Neural progenitor cell (in vitro differentiated cells): ENCODE results near the gene IGSF6. TPM values are rescaled to one million over a fixed set of nuclear protein-coding genes. Genes with fewer than 3 reads are reported as not detected.
"Not testable (repeated sequence)": the region's sequence is repeated elsewhere in the genome, so short reads cannot be mapped to it uniquely, and the experiment has no call there.

Source experiments
- DNase-seq: peaks from one replicate; pipeline ENCODE4 v3.0.0-alpha.2; 2016; ENCODE audit warnings: low spot score
- H2AFZ ChIP-seq: fragments of 200-600 bp; sonication (generic); replicated peaks from 2 replicates; pipeline ENCODE4 v1.6.1; 2016; ENCODE audit warnings: antibody characterized with exemption
- H3F3A ChIP-seq: fragments of 200-600 bp; sonication (generic); 2 replicates; pipeline ENCODE4 v1.6.1; 2016; ENCODE audit warnings: antibody characterized with exemption, low read depth
- H3K27ac ChIP-seq: fragments of 200-600 bp; sonication (generic); 2 replicates; pipeline ENCODE4 v1.5.1; 2016; ENCODE audit warnings: mild to moderate bottlenecking
- H3K27me3 ChIP-seq: fragments of 200-600 bp; sonication (generic); 2 replicates; pipeline ENCODE4 v1.6.1; 2016; ENCODE audit warnings: mild to moderate bottlenecking, moderate library complexity
- H3K36me3 ChIP-seq: fragments of 200-600 bp; sonication (generic); 2 replicates; pipeline ENCODE4 v1.5.1; 2016
- H3K4me1 ChIP-seq: fragments of 200-600 bp; sonication (generic); 2 replicates; pipeline ENCODE4 v1.6.1; 2016; ENCODE audit warnings: mixed run types
- H3K4me2 ChIP-seq: fragments of 200-600 bp; sonication (generic); 2 replicates; pipeline ENCODE4 v1.6.1; 2016
- H3K4me3 ChIP-seq: fragments of 200-600 bp; sonication (generic); 2 replicates; pipeline ENCODE4 v1.5.1; 2016
- H3K79me2 ChIP-seq: fragments of 200-600 bp; sonication (generic); 2 replicates; pipeline ENCODE4 v1.6.1; 2016; ENCODE audit warnings: low read depth
- H3K9ac ChIP-seq: fragments of 200-600 bp; sonication (generic); 2 replicates; pipeline ENCODE4 v1.6.1; 2016
- H3K9me3 ChIP-seq: fragments of 200-600 bp; sonication (generic); 2 replicates; pipeline ENCODE4 v1.5.1; 2016; ENCODE audit warnings: low read depth
- H4K20me1 ChIP-seq: fragments of 200-600 bp; sonication (generic); 2 replicates; pipeline ENCODE4 v1.6.1; 2016; ENCODE audit warnings: low read depth
- H3K27ac Mint-ChIP-seq: 3 replicates; pipeline ENCODE4 v1.8.0; 2021; ENCODE audit warnings: mixed read lengths
- H3K27me3 Mint-ChIP-seq: 2 replicates; pipeline ENCODE4 v1.8.0; 2022; ENCODE audit warnings: low read depth, mild to moderate bottlenecking, inconsistent platforms, moderate library complexity, mixed read lengths; ENCODE audit not compliant: insufficient read depth
- H3K36me3 Mint-ChIP-seq: 3 replicates; pipeline ENCODE4 v1.8.0; 2021; ENCODE audit warnings: mixed read lengths
- H3K4me1 Mint-ChIP-seq: 3 replicates; pipeline ENCODE4 v1.8.0; 2021; ENCODE audit warnings: mixed read lengths
- H3K4me3 Mint-ChIP-seq: 3 replicates; pipeline ENCODE4 v1.8.0; 2021; ENCODE audit warnings: mild to moderate bottlenecking, moderate library complexity, mixed read lengths
- H3K9me3 Mint-ChIP-seq: 3 replicates; pipeline ENCODE4 v1.8.0; 2020; ENCODE audit warnings: mixed read lengths
- EZH2 ChIP-seq: fragments of 200-600 bp; sonication (generic); IDR thresholded peaks from 2 replicates; pipeline ENCODE4 v1.6.1; 2017; ENCODE audit warnings: antibody characterized with exemption, mild to moderate bottlenecking, moderate library complexity
- EZH2phosphoT487 ChIP-seq: fragments of 200-600 bp; sonication (generic); IDR thresholded peaks from 2 replicates; pipeline ENCODE4 v1.6.1; 2017; ENCODE audit warnings: antibody characterized with exemption
- total RNA-seq: library from RNA; depleted of rRNA; stranded (reverse); fragments of >200 nt; gene quantifications from 2 replicates; pipeline ENCODE4 v1.2.3, GENCODE V29; 2015; ENCODE audit warnings: low replicate concordance
- TF ChIP-seq, protein P1 (sequence below): fragments of 200-600 bp; sonication (generic); IDR thresholded peaks from 2 replicates; pipeline ENCODE4 v1.5.1; 2017; ENCODE audit warnings: antibody characterized with exemption, mild to moderate bottlenecking

The IGSF6 gene
- total RNA-seq, 1 donor from 2014 or later, result not detected

GRCh38 chr16:21685034-21685455 lies 32.6 kb upstream of the IGSF6 start:
- Histone ChIP-seq H3K27ac (no peak overlapping the region), H3K79me2 (no peaks in the 10 kb centered on the region), H3F3A (no peaks in the 10 kb centered on the region), H4K20me1 (peaks cover 6% of the 10 kb centered on the region), H3K36me3 (no peaks in the 10 kb centered on the region), H3K4me3 (no peak overlapping the region), H3K4me2 (no peak overlapping the region), H3K9me3 (no peaks in the 10 kb centered on the region), H3K27me3 (no peaks in the 10 kb centered on the region), H3K4me1 (no peaks in the 10 kb centered on the region), H3K9ac (no peak overlapping the region), H2AFZ (no peak overlapping the region)
- no peaks in the 10 kb centered on the region for H3K9me3 Mint-ChIP-seq
- no peaks in the 10 kb centered on the region for H3K36me3 Mint-ChIP-seq
- peak; percentile 79 for DNase-seq
- H3K4me3 Mint-ChIP-seq, result no peak overlapping the region
- no peak overlapping the region for H3K27ac Mint-ChIP-seq
- no peak for TF ChIP-seq EZH2
- no peaks in the 10 kb centered on the region for H3K4me1 Mint-ChIP-seq
- peaks cover 13% of the 10 kb centered on the region for H3K27me3 Mint-ChIP-seq

GRCh38 chr16:21684199-21684598 lies 31.8 kb upstream of the IGSF6 start:
- TF ChIP-seq EZH2, result no peak
- TF ChIP-seq, protein P1, sequence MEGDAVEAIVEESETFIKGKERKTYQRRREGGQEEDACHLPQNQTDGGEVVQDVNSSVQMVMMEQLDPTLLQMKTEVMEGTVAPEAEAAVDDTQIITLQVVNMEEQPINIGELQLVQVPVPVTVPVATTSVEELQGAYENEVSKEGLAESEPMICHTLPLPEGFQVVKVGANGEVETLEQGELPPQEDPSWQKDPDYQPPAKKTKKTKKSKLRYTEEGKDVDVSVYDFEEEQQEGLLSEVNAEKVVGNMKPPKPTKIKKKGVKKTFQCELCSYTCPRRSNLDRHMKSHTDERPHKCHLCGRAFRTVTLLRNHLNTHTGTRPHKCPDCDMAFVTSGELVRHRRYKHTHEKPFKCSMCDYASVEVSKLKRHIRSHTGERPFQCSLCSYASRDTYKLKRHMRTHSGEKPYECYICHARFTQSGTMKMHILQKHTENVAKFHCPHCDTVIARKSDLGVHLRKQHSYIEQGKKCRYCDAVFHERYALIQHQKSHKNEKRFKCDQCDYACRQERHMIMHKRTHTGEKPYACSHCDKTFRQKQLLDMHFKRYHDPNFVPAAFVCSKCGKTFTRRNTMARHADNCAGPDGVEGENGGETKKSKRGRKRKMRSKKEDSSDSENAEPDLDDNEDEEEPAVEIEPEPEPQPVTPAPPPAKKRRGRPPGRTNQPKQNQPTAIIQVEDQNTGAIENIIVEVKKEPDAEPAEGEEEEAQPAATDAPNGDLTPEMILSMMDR, result peak; percentile 67
- H3F3A ChIP-seq, result no peaks in the 10 kb centered on the region
- H3K36me3 Mint-ChIP-seq, result no peaks in the 10 kb centered on the region
- H3K36me3 ChIP-seq, result no peaks in the 10 kb centered on the region
- H3K27ac Mint-ChIP-seq, result no peak overlapping the region
- H3K27me3 ChIP-seq, result no peaks in the 10 kb centered on the region
- H3K4me1 ChIP-seq, result no peaks in the 10 kb centered on the region
- H3K9ac ChIP-seq, result no peak overlapping the region
- peaks cover 6% of the 10 kb centered on the region for H4K20me1 ChIP-seq
- H3K4me3 ChIP-seq, result no peak overlapping the region
- no peaks in the 10 kb centered on the region for H3K4me1 Mint-ChIP-seq
- H3K27ac ChIP-seq, result no peak overlapping the region
- no peaks in the 10 kb centered on the region for H3K79me2 ChIP-seq
- no peak overlapping the region for H2AFZ ChIP-seq
- no peak overlapping the region for H3K4me2 ChIP-seq
- peaks cover 11% of the 10 kb centered on the region for H3K27me3 Mint-ChIP-seq
- DNase-seq, result peak; percentile 33
- H3K9me3 ChIP-seq, result no peaks in the 10 kb centered on the region
- H3K4me3 Mint-ChIP-seq, result no peak overlapping the region
- no peaks in the 10 kb centered on the region for H3K9me3 Mint-ChIP-seq

DNA sequence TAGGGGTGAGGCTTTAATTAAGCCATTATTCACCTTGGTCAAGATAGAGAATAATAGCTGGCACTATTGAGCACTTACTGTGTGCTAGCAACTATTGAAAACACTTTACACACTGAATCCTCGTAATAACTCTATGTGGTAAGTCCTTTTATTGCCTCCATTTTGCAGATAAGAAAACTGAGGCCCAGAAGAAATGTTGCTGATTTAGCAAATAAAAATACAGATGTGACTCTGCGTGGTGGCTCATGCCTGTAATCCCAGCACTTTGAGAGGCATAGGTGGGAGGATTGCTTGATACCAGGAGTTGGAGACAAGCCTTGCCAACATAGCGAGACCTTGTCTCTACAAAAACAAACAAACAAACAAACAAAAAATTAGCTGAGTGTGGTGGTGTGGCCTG lies 30.8 kb upstream of the IGSF6 start:
- no peak overlapping the region for H3K4me3 ChIP-seq
- no peaks in the 10 kb centered on the region for H3K27me3 ChIP-seq
- H3K4me3 Mint-ChIP-seq, result no peak overlapping the region
- no peaks in the 10 kb centered on the region for H3K36me3 Mint-ChIP-seq
- no peak overlapping the region for H3K27ac Mint-ChIP-seq
- peaks cover 6% of the 10 kb centered on the region for H4K20me1 ChIP-seq
- H3K4me1 Mint-ChIP-seq, result no peaks in the 10 kb centered on the region
- H3K27ac ChIP-seq, result no peak overlapping the region
- no peak for TF ChIP-seq EZH2phosphoT487
- TF ChIP-seq EZH2, result no peak
- TF ChIP-seq, protein P1, result no peak
- no peaks in the 10 kb centered on the region for H3F3A ChIP-seq
- H3K4me2 ChIP-seq, result no peak overlapping the region
- H3K79me2 ChIP-seq, result no peaks in the 10 kb centered on the region
- no peaks in the 10 kb centered on the region for H3K9me3 ChIP-seq
- no peak for DNase-seq
- no peaks in the 10 kb centered on the region for H3K36me3 ChIP-seq
- H3K9ac ChIP-seq, result no peak overlapping the region
- H3K27me3 Mint-ChIP-seq, result peaks cover 11% of the 10 kb centered on the region
- H3K4me1 ChIP-seq, result no peaks in the 10 kb centered on the region
- no peak overlapping the region for H2AFZ ChIP-seq
- H3K9me3 Mint-ChIP-seq, result no peaks in the 10 kb centered on the region

DNA sequence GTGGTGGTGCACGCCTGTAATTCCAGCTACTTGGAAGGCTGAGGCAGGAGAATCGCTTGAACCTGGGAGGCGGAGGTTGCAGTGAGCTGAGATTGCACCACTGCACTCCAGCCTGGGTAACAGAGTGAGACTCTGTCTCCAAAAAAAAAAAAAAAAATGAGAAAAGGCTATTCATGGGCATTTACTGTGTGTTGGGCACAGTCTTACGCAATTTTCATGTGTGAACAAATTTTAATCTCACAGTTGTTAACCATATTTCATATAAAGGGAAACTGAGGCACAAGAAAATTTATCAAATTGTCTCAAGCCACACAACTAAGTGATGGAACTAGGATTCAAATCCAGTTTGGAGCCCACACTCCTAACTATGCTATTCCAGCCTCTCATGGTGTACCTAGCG lies 28.3 kb upstream of the IGSF6 start:
- not testable (repeated sequence) for H4K20me1 ChIP-seq, H3K36me3 ChIP-seq, H3F3A ChIP-seq, DNase-seq, H3K4me1 ChIP-seq, H3K9me3 Mint-ChIP-seq, H3K9me3 ChIP-seq, H3K4me3 Mint-ChIP-seq, H2AFZ ChIP-seq, H3K36me3 Mint-ChIP-seq, H3K9ac ChIP-seq, H3K27me3 ChIP-seq, H3K4me1 Mint-ChIP-seq, H3K79me2 ChIP-seq, H3K4me3 ChIP-seq, H3K27ac ChIP-seq, H3K4me2 ChIP-seq, H3K27ac Mint-ChIP-seq
- H3K27me3 Mint-ChIP-seq, result peaks cover 10% of the 10 kb centered on the region

GRCh38 chr16:21674456-21674855 lies 22.0 kb upstream of the IGSF6 start:
- not testable (repeated sequence) for DNase-seq, H3K4me2 ChIP-seq, H3K27ac Mint-ChIP-seq, H3K27ac ChIP-seq, H3F3A ChIP-seq, H3K9me3 Mint-ChIP-seq, H3K79me2 ChIP-seq, H3K4me3 Mint-ChIP-seq, H3K9ac ChIP-seq, H3K4me3 ChIP-seq, H2AFZ ChIP-seq, H3K27me3 Mint-ChIP-seq, H4K20me1 ChIP-seq, H3K36me3 Mint-ChIP-seq, H3K4me1 ChIP-seq, H3K4me1 Mint-ChIP-seq, H3K9me3 ChIP-seq, H3K27me3 ChIP-seq, H3K36me3 ChIP-seq
